ENCODE results near the gene HNRNPM.

HNRNPM gene

GRCh38 chr19:8455018-8455417 is 10.2 kb downstream of the HNRNPM start:
- Histone ChIP-seq H3K36me3 (ENCODE audit: insufficient read depth) (peaks cover 7% of the 10 kb centered on the region; the same call in 1 of the 2 replicates), H3K4me3 (IDR thresholded peaks at IDR 0.05; ENCODE audit: insufficient read depth, low read depth, low read length) (no peak overlapping the region), H4K20me1 (ENCODE audit: insufficient read depth) (peaks cover 83% of the 10 kb centered on the region), H2AFZ (ENCODE audit: low read depth) (no peak overlapping the region), H3K4me2 (no peak overlapping the region), H3K27ac (no peak overlapping the region), H3K4me1 (ENCODE audit: low read depth, poor library complexity, severe bottlenecking) (peaks cover 34% of the 10 kb centered on the region), H3K9ac (no peak overlapping the region), H3K27me3 (ENCODE audit: insufficient read depth, low read depth) (no peaks in the 10 kb centered on the region), H3K79me2 (ENCODE audit: insufficient read depth, low read depth) (peaks cover 100% of the 10 kb centered on the region)
- no peak for TF ChIP-seq CTCF (conservative IDR thresholded peaks at IDR 0.05; ENCODE audit: low read depth, low read length)

DNA sequence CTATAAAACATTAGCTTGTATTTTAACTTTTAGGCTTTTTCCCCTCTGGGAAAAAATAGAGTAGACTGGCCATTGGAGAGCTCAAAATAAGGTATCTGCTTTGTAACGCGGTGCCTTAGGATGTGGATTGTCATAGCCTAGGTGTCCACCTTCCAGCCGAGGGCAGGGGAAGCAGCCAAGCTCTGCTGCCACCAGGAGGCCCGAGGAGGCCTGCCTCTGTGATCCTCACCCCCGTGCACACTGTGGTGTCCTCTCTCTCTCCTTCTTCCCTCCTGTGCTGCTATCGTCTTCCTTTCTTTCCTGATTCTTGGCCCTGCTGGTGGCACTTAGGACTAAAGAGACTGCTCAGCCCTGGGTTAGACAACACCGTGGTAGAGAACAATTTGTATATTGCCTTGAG is 11.3 kb downstream of the HNRNPM start:
- H4K20me1 ChIP-seq (ENCODE audit: insufficient read depth), result peaks cover 77% of the 10 kb centered on the region
- no peak overlapping the region for H3K9ac ChIP-seq
- H3K79me2 ChIP-seq (ENCODE audit: insufficient read depth, low read depth), result peaks cover 100% of the 10 kb centered on the region
- H3K4me1 ChIP-seq (ENCODE audit: low read depth, poor library complexity, severe bottlenecking), result peaks cover 25% of the 10 kb centered on the region
- no peak overlapping the region for H3K4me2 ChIP-seq
- TF ChIP-seq CTCF (conservative IDR thresholded peaks at IDR 0.05; ENCODE audit: low read depth, low read length), result no peak
- H2AFZ ChIP-seq (ENCODE audit: low read depth), result no peak overlapping the region
- no peak overlapping the region for H3K27ac ChIP-seq
- H3K4me3 ChIP-seq (IDR thresholded peaks at IDR 0.05; ENCODE audit: insufficient read depth, low read depth, low read length), result no peak overlapping the region
- H3K27me3 ChIP-seq (ENCODE audit: insufficient read depth, low read depth), result no peaks in the 10 kb centered on the region
- H3K36me3 ChIP-seq (ENCODE audit: insufficient read depth), result peaks cover 12% of the 10 kb centered on the region; the same call in 1 of the 2 replicates

DNA sequence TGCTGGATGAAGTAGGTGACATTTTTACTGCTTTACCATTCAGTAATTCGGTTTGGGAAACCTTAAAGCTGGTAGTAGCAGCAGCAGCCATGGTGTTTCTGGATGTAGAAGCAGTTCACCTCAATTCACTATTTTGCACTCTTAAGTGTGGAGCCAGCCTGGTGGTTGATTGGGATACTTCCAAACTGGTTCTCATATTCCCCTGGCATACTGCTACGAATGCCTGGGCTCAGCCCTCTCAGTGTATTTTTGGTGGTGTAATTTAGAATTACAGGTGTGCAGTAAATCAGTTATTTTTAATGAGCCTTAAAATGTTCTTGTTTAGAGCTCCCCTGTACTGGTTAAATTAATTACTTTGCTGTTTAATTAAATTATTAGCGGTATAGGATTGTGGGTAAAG is 12.4 kb downstream of the HNRNPM start:
- Histone ChIP-seq H3K4me3 (IDR thresholded peaks at IDR 0.05; ENCODE audit: insufficient read depth, low read depth, low read length) (no peak overlapping the region), H3K79me2 (ENCODE audit: insufficient read depth, low read depth) (peaks cover 100% of the 10 kb centered on the region), H3K9ac (no peak overlapping the region), H2AFZ (ENCODE audit: low read depth) (no peak overlapping the region), H3K27ac (no peak overlapping the region), H3K4me2 (no peak overlapping the region), H3K36me3 (ENCODE audit: insufficient read depth) (peaks cover 12% of the 10 kb centered on the region; the same call in 1 of the 2 replicates), H3K4me1 (ENCODE audit: low read depth, poor library complexity, severe bottlenecking) (peaks cover 14% of the 10 kb centered on the region), H3K27me3 (ENCODE audit: insufficient read depth, low read depth) (no peaks in the 10 kb centered on the region), H4K20me1 (ENCODE audit: insufficient read depth) (peaks cover 77% of the 10 kb centered on the region)
- no peak for TF ChIP-seq CTCF (conservative IDR thresholded peaks at IDR 0.05; ENCODE audit: low read depth, low read length)

DNA sequence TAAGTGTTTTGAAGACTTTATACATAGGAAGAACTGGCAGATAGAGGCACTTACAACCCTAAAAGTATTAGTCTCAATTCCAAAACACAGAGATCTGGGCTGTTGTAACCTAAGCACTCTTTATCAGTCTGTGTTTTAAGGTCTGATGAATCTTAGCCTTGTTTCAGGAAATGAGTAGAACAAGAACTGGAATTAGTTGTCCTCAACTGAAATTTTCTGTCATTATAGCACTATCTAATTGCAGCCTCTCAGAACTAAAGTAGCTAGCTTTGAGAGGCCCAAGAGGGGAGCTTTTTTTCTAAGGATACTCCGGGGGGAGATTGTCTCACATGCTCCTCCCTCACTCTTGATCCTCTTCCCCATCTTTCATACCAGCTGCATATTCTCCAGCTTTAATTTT is 13.1 kb downstream of the HNRNPM start:
- Histone ChIP-seq H4K20me1 (ENCODE audit: insufficient read depth) (peaks cover 77% of the 10 kb centered on the region), H3K36me3 (ENCODE audit: insufficient read depth) (peaks cover 12% of the 10 kb centered on the region; the same call in 1 of the 2 replicates), H3K27ac (no peak overlapping the region), H3K4me1 (ENCODE audit: low read depth, poor library complexity, severe bottlenecking) (peaks cover 8% of the 10 kb centered on the region), H3K9ac (no peak overlapping the region), H3K79me2 (ENCODE audit: insufficient read depth, low read depth) (peaks cover 100% of the 10 kb centered on the region), H2AFZ (ENCODE audit: low read depth) (no peak overlapping the region), H3K27me3 (ENCODE audit: insufficient read depth, low read depth) (no peaks in the 10 kb centered on the region), H3K4me3 (IDR thresholded peaks at IDR 0.05; ENCODE audit: insufficient read depth, low read depth, low read length) (no peak overlapping the region), H3K4me2 (no peak overlapping the region)
- TF ChIP-seq CTCF (conservative IDR thresholded peaks at IDR 0.05; ENCODE audit: low read depth, low read length), result no peak
